Measurements from ENCODE around the gene SUV39H2. TPM values are rescaled to one million over a fixed set of nuclear protein-coding genes. Genes with fewer than 3 reads are reported as not detected.
"Not testable (repeated sequence)": the region's sequence is repeated elsewhere in the genome, so short reads cannot be mapped to it uniquely, and the experiment has no call there.

Gene SUV39H2
- total and polyA plus RNA-seq, 10 of the 15 experiments (the other 5 are each of a cell fraction or from before 2014, with no cell fraction given) = 24.3 to 41.1 (median 30.0) TPM

DNA sequence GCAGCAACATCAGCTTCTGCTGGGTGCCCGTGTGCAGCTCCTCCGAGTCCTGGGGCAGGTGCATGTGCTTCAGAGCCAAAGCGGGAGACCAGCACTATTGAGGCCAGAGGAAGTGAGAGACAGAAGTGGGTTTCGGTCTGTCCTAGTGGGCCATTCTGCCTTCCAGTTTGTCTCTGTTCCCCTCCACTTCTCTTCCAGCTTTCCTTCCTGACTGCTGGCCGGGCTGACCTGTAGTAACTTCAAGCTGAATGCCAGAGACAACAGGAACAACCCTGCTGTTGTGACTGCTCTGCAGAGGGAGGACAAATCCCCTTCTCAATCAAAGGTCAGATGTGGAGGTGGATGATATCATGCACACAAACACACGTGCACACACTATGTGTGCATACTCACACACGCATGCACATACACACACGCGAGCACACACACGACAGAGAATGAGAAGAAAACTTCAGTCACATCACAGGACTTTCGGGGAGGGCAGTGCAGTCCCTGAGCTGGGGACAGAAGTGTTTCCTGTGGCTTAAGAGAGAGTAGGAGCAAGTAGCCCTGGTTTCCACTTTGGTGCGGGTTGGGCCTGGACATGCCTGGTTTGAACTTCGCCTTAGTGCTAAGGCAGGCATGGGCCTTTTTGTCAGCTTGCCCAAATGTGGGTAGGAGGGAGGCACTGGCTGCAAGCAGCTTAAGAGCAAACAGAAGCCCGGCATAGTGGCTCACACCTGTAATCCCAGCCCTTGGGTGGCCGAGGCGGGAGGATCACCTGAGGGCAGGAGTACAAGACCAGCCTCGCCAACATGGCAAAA is 63.7 kb downstream of the SUV39H2 start:
- H3K9me3 ChIP-seq (replicated peaks; ENCODE audit: control insufficient read depth, insufficient read depth, low read length); BruUV-seq (replicated peaks); DNase-seq (ENCODE audit: low read depth, low spot score); H3K27me3 ChIP-seq (replicated peaks in 1 of 2; ENCODE audit: control insufficient read depth in 2 of 2, insufficient read depth in 2 of 2, low read length in 1 of 2); H2AFZ ChIP-seq (ENCODE audit: control insufficient read depth, low read depth, low read length); intact Hi-C loops (cut with micrococcal nuclease; ENCODE audit: unreplicated experiment); H3K4me3 ChIP-seq; H3K79me2 ChIP-seq (ENCODE audit: control insufficient read depth, insufficient read depth, low read length); H4K20me1 ChIP-seq (ENCODE audit: control insufficient read depth, insufficient read depth); H3K9ac ChIP-seq (ENCODE audit: control insufficient read depth, insufficient read depth, low read length); RAD21 ChIA-PET (ENCODE audit: unreplicated experiment); in situ Hi-C loops (cut with MboI); POLR2A ChIA-PET: not testable (repeated sequence)
- ATAC-seq = peak; percentile 94
- peak; percentile 49 for FAIRE-seq
- peaks cover 10% of the 10 kb centered on the region; the same call in 1 of the 2 replicates for H3K4me1 ChIP-seq (ENCODE audit: control insufficient read depth, insufficient read depth, low read length)
- TF ChIP-seq, protein P1, sequence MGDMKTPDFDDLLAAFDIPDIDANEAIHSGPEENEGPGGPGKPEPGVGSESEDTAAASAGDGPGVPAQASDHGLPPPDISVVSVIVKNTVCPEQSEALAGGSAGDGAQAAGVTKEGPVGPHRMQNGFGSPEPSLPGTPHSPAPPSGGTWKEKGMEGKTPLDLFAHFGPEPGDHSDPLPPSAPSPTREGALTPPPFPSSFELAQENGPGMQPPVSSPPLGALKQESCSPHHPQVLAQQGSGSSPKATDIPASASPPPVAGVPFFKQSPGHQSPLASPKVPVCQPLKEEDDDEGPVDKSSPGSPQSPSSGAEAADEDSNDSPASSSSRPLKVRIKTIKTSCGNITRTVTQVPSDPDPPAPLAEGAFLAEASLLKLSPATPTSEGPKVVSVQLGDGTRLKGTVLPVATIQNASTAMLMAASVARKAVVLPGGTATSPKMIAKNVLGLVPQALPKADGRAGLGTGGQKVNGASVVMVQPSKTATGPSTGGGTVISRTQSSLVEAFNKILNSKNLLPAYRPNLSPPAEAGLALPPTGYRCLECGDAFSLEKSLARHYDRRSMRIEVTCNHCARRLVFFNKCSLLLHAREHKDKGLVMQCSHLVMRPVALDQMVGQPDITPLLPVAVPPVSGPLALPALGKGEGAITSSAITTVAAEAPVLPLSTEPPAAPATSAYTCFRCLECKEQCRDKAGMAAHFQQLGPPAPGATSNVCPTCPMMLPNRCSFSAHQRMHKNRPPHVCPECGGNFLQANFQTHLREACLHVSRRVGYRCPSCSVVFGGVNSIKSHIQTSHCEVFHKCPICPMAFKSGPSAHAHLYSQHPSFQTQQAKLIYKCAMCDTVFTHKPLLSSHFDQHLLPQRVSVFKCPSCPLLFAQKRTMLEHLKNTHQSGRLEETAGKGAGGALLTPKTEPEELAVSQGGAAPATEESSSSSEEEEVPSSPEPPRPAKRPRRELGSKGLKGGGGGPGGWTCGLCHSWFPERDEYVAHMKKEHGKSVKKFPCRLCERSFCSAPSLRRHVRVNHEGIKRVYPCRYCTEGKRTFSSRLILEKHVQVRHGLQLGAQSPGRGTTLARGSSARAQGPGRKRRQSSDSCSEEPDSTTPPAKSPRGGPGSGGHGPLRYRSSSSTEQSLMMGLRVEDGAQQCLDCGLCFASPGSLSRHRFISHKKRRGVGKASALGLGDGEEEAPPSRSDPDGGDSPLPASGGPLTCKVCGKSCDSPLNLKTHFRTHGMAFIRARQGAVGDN (IDR thresholded peaks at IDR 0.05) = peak; percentile 54
- TF ChIP-seq IKZF2 (IDR thresholded peaks at IDR 0.05) (peak; percentile 29 to 51; a peak in 1 of 4 replicates), IKZF1 (conservative IDR thresholded peaks at IDR 0.05) (peak; percentile 47; the same call in 1 of the 2 replicates), TCF12 (IDR thresholded peaks at IDR 0.05; ENCODE audit: low read depth, low read length) (0 out of 2 replicates have a peak, but pooled peaks have one; percentile 27), BHLHE40 (IDR thresholded peaks at IDR 0.05; ENCODE audit: borderline replicate concordance in 1 of 2, low read depth in 2 of 2, low read length in 1 of 2) (peak in 1 of 2 experiments; percentile 71; a peak in 1 of 4 replicates), ETV6 (conservative IDR thresholded peaks at IDR 0.05 in 1 of 2, IDR thresholded peaks at IDR 0.05 in 1 of 2; ENCODE audit: borderline replicate concordance in 1 of 2, low read depth in 1 of 2) (peak in 1 of 2 experiments; percentile 41; a peak in 1 of 4 replicates), IRF4 (IDR thresholded peaks at IDR 0.05; ENCODE audit: low read depth, low read length) (0 out of 2 replicates have a peak, but pooled peaks have one; percentile 14), SPI1 (IDR thresholded peaks at IDR 0.05; ENCODE audit: borderline replicate concordance, insufficient read depth, low read depth, low read length) (peak; percentile 85), ATF7 (IDR thresholded peaks at IDR 0.05; ENCODE audit: low read depth) (peak; percentile 18; the same call in 1 of the 2 replicates), EED (IDR thresholded peaks at IDR 0.05; ENCODE audit: low read depth) (peak; percentile 53; the same call in 1 of the 2 replicates), DPF2 (IDR thresholded peaks at IDR 0.05) (peak; percentile 65; the same call in 1 of the 2 replicates), RUNX3 (IDR thresholded peaks at IDR 0.05; ENCODE audit: low read length) (peak; percentile 28; the same call in 1 of the 2 replicates)
- ChIA-PET SMC1A (ENCODE audit: uncharacterized antibody, unreplicated experiment) (interaction anchor here (0.8 kb wide), 1 partner anchor 12 kb away, joined by 3 read pairs; no protein-coding TSS in a partner anchor), CTCF (interaction anchor here (0.6 to 0.8 kb wide), 2 partner anchors 8 to 11 kb away, joined by 3 read pairs; no protein-coding TSS in a partner anchor)
- 0 out of 2 replicates have a peak overlapping the region, but pooled peaks have one; percentile 4 for H3K4me2 ChIP-seq (ENCODE audit: control insufficient read depth, insufficient read depth)
- H3K36me3 ChIP-seq (ENCODE audit: control insufficient read depth in 2 of 2, insufficient read depth in 2 of 2, low read length in 1 of 2) = peaks cover 5 to 24% of the 10 kb centered on the region in 2 experiments
- WGBS (ENCODE audit: insufficient coverage, insufficient replicate concordance, low lambda C conversion rate, missing lambda C conversion rate) = 92% methylated on average over 15 of the region's 17 CpGs
- H3K27ac ChIP-seq (ENCODE audit: control insufficient read depth, insufficient read depth) = peak overlapping the region; percentile 37; the same call in 1 of the 2 replicates

DNA sequence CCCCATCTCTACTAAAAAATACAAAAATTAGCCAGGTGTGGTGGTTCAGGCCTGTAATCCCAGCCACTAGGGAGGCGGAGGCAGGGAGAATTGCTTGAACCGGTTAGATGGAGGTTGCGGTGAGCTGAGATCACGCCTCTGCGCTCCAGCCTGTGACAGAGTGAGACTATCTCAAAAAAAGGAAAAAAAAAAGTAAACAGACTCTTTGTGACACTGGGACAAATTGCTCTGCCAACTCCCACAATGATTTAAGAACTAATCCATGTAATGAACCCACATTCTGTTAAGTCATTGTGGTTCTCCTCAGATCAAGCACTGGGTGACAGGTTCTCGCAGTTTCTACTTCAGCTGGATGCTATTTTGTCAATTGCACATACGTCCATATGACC is 64.3 kb downstream of the SUV39H2 start:
- intact Hi-C loops (cut with micrococcal nuclease; ENCODE audit: unreplicated experiment); H3K9ac ChIP-seq (ENCODE audit: control insufficient read depth, insufficient read depth, low read length); RAD21 ChIA-PET (ENCODE audit: unreplicated experiment); DNase-seq (ENCODE audit: low read depth, low spot score); H2AFZ ChIP-seq (ENCODE audit: control insufficient read depth, low read depth, low read length); H4K20me1 ChIP-seq (ENCODE audit: control insufficient read depth, insufficient read depth); in situ Hi-C loops (cut with MboI); H3K4me2 ChIP-seq (ENCODE audit: control insufficient read depth, insufficient read depth); H3K27me3 ChIP-seq (replicated peaks in 1 of 2; ENCODE audit: control insufficient read depth in 2 of 2, insufficient read depth in 2 of 2, low read length in 1 of 2); H3K9me3 ChIP-seq (replicated peaks; ENCODE audit: control insufficient read depth, insufficient read depth, low read length); SMC1A ChIA-PET (ENCODE audit: uncharacterized antibody, unreplicated experiment); H3K27ac ChIP-seq (ENCODE audit: control insufficient read depth, insufficient read depth); BruUV-seq (replicated peaks); POLR2A ChIA-PET; ATAC-seq; FAIRE-seq; H3K79me2 ChIP-seq (ENCODE audit: control insufficient read depth, insufficient read depth, low read length); CTCF ChIA-PET; H3K4me3 ChIP-seq: not testable (repeated sequence)
- 96% methylated on average over 7 of the region's 7 CpGs for WGBS (ENCODE audit: insufficient coverage, insufficient replicate concordance, low lambda C conversion rate, missing lambda C conversion rate)
- peaks cover 8 to 29% of the 10 kb centered on the region in 2 experiments for H3K36me3 ChIP-seq (ENCODE audit: control insufficient read depth in 2 of 2, insufficient read depth in 2 of 2, low read length in 1 of 2)
- peaks cover 10% of the 10 kb centered on the region; the same call in 1 of the 2 replicates for H3K4me1 ChIP-seq (ENCODE audit: control insufficient read depth, insufficient read depth, low read length)

Measured in GM12878 (cell line).